Measurements from ENCODE around the gene ZNF205.
A peak's percentile ranks its signal among the peaks of the same experiment; 100 is the strongest.

ZNF205 gene

DNA sequence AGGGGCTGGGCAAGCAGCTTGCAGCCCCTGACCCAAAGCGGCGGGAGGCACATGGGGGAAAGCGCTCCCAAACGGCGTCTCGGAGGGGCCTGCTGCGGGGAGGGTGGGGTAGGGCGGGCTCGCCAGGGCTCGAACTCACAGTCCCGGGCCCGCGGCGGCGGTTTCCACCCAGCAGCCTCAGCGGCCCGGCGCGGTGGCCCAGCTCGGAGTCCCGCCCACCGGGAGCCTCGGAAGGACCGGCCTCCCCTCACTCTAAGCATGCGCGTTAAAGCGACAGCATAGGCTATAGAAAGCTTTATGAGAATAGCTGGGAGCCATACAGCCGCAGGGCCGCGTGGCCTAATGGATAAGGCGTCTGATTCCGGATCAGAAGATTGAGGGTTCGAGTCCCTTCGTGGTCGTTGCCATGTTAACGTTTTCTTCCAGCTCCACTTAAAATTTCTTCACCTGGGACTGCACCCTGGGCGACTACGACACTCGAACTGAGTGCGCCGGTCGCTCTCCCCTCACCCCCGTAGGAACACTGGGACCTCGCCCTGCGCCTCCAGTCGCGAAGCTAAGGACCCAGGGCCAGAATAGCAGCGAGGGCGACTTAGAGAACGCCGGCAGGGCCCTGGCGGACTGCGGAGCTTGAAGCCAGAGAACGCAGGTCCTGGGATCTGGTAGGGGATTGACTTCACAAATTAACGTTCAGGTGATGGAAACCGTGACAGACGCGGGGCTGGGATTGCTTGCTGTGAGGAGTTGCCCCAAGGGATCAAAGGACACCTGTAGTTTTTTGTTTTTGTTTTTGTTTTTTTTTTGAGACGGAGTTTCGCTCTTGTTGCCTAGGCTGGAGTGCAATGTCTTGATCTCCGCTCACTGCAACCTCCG is 38.2 kb downstream of the ZNF205 start (continued):
- TF ChIP-seq ZNF223 (tag by site-specific recombination; IDR thresholded peaks at IDR 0.05) (no peak), ZNF174 (tag by site-specific recombination; IDR thresholded peaks at IDR 0.05) (no peak), ZNF366 (tag by site-specific recombination; conservative IDR thresholded peaks at IDR 0.05) (peak; percentile 55; the same call in 1 of the 2 replicates), SP7 (tag by site-specific recombination; IDR thresholded peaks at IDR 0.05) (peak; percentile 81), ZNF514 (tag by site-specific recombination; IDR thresholded peaks at IDR 0.05) (no peak), SP2 (tag by site-specific recombination; IDR thresholded peaks at IDR 0.05) (peak; percentile 77), KLF8 (tag by site-specific recombination; IDR thresholded peaks at IDR 0.05) (peak; percentile 26; the same call in 1 of the 2 replicates), KLF17 (tag by site-specific recombination; IDR thresholded peaks at IDR 0.05) (peak; percentile 85), ZBTB20 (tag by site-specific recombination; IDR thresholded peaks at IDR 0.05) (peak; percentile 88; the same call in 1 of the 2 replicates), ZNF391 (tag by site-specific recombination; IDR thresholded peaks at IDR 0.05; ENCODE audit: borderline replicate concordance, low read depth) (peak; percentile 88; the same call in 1 of the 2 replicates), ZNF701 (tag by site-specific recombination; IDR thresholded peaks at IDR 0.05) (peak; percentile 46; the same call in 1 of the 2 replicates), ZBTB7A (tag by site-specific recombination; IDR thresholded peaks at IDR 0.05; ENCODE audit: low read depth) (0 out of 2 replicates have a peak, but pooled peaks have one; percentile 40), YY1 (tag by site-specific recombination; IDR thresholded peaks at IDR 0.05) (peak; percentile 67), ZNF133 (tag by site-specific recombination; IDR thresholded peaks at IDR 0.05) (no peak), ZNF768 (tag by site-specific recombination; IDR thresholded peaks at IDR 0.05) (no peak), ZBTB6 (tag by site-specific recombination; IDR thresholded peaks at IDR 0.05) (peak; percentile 82; the same call in 1 of the 2 replicates), OSR2 (tag by site-specific recombination; IDR thresholded peaks at IDR 0.05) (no peak), PRDM2 (tag by site-specific recombination; IDR thresholded peaks at IDR 0.05; ENCODE audit: borderline replicate concordance) (no peak)
- TF ChIP-seq, protein P1, sequence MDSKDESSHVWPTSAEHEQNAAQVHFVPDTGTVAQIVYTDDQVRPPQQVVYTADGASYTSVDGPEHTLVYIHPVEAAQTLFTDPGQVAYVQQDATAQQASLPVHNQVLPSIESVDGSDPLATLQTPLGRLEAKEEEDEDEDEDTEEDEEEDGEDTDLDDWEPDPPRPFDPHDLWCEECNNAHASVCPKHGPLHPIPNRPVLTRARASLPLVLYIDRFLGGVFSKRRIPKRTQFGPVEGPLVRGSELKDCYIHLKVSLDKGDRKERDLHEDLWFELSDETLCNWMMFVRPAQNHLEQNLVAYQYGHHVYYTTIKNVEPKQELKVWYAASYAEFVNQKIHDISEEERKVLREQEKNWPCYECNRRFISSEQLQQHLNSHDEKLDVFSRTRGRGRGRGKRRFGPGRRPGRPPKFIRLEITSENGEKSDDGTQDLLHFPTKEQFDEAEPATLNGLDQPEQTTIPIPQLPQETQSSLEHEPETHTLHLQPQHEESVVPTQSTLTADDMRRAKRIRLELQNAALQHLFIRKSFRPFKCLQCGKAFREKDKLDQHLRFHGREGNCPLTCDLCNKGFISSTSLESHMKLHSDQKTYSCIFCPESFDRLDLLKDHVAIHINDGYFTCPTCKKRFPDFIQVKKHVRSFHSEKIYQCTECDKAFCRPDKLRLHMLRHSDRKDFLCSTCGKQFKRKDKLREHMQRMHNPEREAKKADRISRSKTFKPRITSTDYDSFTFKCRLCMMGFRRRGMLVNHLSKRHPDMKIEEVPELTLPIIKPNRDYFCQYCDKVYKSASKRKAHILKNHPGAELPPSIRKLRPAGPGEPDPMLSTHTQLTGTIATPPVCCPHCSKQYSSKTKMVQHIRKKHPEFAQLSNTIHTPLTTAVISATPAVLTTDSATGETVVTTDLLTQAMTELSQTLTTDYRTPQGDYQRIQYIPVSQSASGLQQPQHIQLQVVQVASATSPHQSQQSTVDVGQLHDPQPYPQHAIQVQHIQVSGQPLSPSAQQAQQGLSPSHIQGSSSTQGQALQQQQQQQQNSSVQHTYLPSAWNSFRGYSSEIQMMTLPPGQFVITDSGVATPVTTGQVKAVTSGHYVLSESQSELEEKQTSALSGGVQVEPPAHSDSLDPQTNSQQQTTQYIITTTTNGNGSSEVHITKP (tag by site-specific recombination; IDR thresholded peaks at IDR 0.05), result peak; percentile 80
- TF ChIP-seq, protein P2, sequence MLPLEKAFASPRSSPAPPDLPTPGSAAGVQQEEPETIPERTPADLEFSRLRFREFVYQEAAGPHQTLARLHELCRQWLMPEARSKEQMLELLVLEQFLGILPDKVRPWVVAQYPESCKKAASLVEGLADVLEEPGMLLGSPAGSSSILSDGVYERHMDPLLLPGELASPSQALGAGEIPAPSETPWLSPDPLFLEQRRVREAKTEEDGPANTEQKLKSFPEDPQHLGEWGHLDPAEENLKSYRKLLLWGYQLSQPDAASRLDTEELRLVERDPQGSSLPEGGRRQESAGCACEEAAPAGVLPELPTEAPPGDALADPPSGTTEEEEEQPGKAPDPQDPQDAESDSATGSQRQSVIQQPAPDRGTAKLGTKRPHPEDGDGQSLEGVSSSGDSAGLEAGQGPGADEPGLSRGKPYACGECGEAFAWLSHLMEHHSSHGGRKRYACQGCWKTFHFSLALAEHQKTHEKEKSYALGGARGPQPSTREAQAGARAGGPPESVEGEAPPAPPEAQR (tag by site-specific recombination; IDR thresholded peaks at IDR 0.05), result peak; percentile 32; the same call in 1 of the 2 replicates
- TF ChIP-seq, protein P3, sequence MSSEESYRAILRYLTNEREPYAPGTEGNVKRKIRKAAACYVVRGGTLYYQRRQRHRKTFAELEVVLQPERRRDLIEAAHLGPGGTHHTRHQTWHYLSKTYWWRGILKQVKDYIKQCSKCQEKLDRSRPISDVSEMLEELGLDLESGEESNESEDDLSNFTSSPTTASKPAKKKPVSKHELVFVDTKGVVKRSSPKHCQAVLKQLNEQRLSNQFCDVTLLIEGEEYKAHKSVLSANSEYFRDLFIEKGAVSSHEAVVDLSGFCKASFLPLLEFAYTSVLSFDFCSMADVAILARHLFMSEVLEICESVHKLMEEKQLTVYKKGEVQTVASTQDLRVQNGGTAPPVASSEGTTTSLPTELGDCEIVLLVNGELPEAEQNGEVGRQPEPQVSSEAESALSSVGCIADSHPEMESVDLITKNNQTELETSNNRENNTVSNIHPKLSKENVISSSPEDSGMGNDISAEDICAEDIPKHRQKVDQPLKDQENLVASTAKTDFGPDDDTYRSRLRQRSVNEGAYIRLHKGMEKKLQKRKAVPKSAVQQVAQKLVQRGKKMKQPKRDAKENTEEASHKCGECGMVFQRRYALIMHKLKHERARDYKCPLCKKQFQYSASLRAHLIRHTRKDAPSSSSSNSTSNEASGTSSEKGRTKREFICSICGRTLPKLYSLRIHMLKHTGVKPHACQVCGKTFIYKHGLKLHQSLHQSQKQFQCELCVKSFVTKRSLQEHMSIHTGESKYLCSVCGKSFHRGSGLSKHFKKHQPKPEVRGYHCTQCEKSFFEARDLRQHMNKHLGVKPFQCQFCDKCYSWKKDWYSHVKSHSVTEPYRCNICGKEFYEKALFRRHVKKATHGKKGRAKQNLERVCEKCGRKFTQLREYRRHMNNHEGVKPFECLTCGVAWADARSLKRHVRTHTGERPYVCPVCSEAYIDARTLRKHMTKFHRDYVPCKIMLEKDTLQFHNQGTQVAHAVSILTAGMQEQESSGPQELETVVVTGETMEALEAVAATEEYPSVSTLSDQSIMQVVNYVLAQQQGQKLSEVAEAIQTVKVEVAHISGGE (tag by site-specific recombination; conservative IDR thresholded peaks at IDR 0.05; ENCODE audit: low read depth), result 0 out of 2 replicates have a peak, but pooled peaks have one; percentile 16
